Vagina (tissue), 2 donors: ENCODE data around the gene CREB3L2. TPM values are rescaled to one million over a fixed set of nuclear protein-coding genes. Genes with fewer than 3 reads are reported as not detected.
"Not testable (repeated sequence)": the region's sequence is repeated elsewhere in the genome, so short reads cannot be mapped to it uniquely, and the experiment has no call there.

ENCODE experiments used
- DNase-seq, 2 donors: peaks; one replicate each; pipeline ENCODE4 v3.0.0-alpha.2; 2017; ENCODE audit errors: extremely low spot score in 2 of 2
- H3K27ac ChIP-seq: fragments of 200-600 bp; sonication (generic); one replicate; pipeline ENCODE4 v1.5.1; 2019
- H3K27me3 ChIP-seq: fragments of 200-600 bp; sonication (generic); one replicate; pipeline ENCODE4 v1.5.1; 2019
- H3K36me3 ChIP-seq, 2 donors: fragments of 200-600 bp; sonication (generic); one replicate each; pipeline ENCODE4 v1.5.1; 2017 to 2019
- H3K4me1 ChIP-seq: fragments of 200-600 bp; sonication (generic); one replicate; pipeline ENCODE4 v1.5.1; 2019
- H3K4me3 ChIP-seq, 2 donors: fragments of 200-600 bp; sonication (generic); 1 replicate in 1 of 2; 2 replicates in 1 of 2; pipeline ENCODE4 v1.5.1; 2016 to 2019
- H3K9me3 ChIP-seq: fragments of 200-600 bp; sonication (generic); one replicate; pipeline ENCODE4 v1.5.1; 2019
- POLR2A ChIP-seq, 2 donors: fragments of 450-650 bp; IDR thresholded peaks; one replicate each; pipeline ENCODE4 v1.6.1; 2017; ENCODE audit warnings: antibody characterized with exemption in 2 of 2, mild to moderate bottlenecking in 2 of 2, moderate library complexity in 2 of 2
- POLR2AphosphoS5 ChIP-seq, 2 donors: sonication (generic); formaldehyde crosslinking; IDR thresholded peaks; one replicate each; pipeline ENCODE4 v1.9.0; 2017; ENCODE audit warnings: antibody characterized with exemption in 2 of 2, mild to moderate bottlenecking in 2 of 2, low read depth in 1 of 2; ENCODE audit not compliant: insufficient read depth in 1 of 2
- intact Hi-C: fragments of 100-400 bp; cut with DNase I; formaldehyde crosslinking; loops from one replicate; pipeline ENCODE4 v1.15.1; 2023
- total RNA-seq: library from RNA; depleted of rRNA; stranded (reverse); fragments of >200 nt; gene quantifications from one replicate; pipeline ENCODE4 v1.2.3, GENCODE V29; 2016
- TF ChIP-seq, protein P1 (sequence below), 3 experiments: fragments of 450-650 bp in 2 of 3; fragments of 200-600 bp in 1 of 3; sonication (generic) in 1 of 3; IDR thresholded peaks; one replicate each; pipeline ENCODE4 v1.5.1; 2017 to 2019; ENCODE audit warnings: antibody characterized with exemption in 3 of 3, mild to moderate bottlenecking in 2 of 3, moderate library complexity in 2 of 3

CREB3L2 gene
- total RNA-seq, 1 donor from 2014 or later = 28.7 TPM

DNA sequence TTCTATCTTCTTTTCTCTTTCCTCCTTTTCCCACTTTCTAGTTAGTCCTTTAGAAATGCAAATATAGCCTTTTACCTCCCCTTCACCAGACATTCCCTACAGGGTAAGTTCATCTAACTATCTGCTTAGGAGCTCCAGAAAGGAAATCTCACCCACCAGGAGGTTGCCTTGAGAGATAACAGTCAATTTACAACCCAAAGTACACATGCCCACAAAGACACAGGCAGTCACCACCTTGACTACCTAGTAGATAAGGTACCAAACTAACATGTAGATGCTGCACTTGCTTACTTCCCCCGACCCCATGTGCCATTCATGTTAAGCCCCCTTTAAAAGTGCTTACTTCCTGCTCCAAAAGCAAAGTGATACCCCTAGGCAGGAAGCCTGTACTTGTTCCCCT is 12.8 kb upstream of the CREB3L2 start:
- no peak for DNase-seq
- Histone ChIP-seq H3K36me3 (no peaks in the 10 kb centered on the region), H3K27me3 (no peaks in the 10 kb centered on the region), H3K9me3 (no peaks in the 10 kb centered on the region), H3K27ac (no peak overlapping the region), H3K4me3 (no peak overlapping the region), H3K4me1 (no peaks in the 10 kb centered on the region)
- intact Hi-C loops = loop anchor here (5.0 kb wide), 1 partner anchor 347 kb away; no protein-coding TSS in a partner anchor
- TF ChIP-seq POLR2AphosphoS5 (IDR thresholded peaks at IDR 0.05; ENCODE audit: insufficient read depth in 1 of 2, low read depth in 1 of 2) = no peak
- no peak for TF ChIP-seq POLR2A (IDR thresholded peaks at IDR 0.05)
- TF ChIP-seq, protein P1, sequence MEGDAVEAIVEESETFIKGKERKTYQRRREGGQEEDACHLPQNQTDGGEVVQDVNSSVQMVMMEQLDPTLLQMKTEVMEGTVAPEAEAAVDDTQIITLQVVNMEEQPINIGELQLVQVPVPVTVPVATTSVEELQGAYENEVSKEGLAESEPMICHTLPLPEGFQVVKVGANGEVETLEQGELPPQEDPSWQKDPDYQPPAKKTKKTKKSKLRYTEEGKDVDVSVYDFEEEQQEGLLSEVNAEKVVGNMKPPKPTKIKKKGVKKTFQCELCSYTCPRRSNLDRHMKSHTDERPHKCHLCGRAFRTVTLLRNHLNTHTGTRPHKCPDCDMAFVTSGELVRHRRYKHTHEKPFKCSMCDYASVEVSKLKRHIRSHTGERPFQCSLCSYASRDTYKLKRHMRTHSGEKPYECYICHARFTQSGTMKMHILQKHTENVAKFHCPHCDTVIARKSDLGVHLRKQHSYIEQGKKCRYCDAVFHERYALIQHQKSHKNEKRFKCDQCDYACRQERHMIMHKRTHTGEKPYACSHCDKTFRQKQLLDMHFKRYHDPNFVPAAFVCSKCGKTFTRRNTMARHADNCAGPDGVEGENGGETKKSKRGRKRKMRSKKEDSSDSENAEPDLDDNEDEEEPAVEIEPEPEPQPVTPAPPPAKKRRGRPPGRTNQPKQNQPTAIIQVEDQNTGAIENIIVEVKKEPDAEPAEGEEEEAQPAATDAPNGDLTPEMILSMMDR (IDR thresholded peaks at IDR 0.05) = no peak

DNA sequence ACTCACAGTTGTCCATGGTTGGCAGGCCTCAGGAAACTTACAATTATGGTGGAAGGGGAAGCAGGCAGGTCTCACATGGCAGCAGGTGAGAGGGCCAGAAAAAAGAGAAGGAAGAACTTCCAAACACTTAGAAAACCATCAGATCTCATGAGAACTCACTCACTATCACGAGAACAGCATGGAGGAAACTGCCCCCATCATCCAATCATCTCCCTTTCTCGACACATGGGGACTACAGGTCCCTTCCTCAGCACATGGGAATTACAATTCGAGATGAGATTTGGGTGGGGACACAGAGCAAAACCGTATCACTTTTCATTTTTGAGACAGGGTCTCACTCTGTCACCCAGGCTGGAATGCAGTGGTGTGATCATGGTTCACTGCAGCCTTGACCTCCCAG is 12.3 kb upstream of the CREB3L2 start:
- H3K9me3 ChIP-seq, DNase-seq, H3K4me1 ChIP-seq, intact Hi-C loops, H3K27me3 ChIP-seq, H3K4me3 ChIP-seq, H3K27ac ChIP-seq, H3K36me3 ChIP-seq: not testable (repeated sequence)

DNA sequence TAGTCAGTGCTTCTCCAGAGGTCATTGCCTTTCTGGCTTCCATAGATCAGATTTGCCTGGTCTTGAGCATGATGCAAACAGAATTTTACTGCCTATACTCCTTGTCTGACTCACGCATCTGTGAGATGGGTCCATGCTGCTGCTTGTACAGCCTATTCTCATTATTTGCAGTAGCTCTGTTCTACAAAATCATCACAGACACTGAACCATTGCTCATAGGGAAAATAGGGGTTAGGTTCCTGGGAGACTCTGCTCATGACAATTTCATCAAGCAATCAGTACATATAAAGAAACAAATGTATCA is 7.4 kb upstream of the CREB3L2 start:
- Histone ChIP-seq H3K4me3 (no peak overlapping the region), H3K36me3 (no peaks in the 10 kb centered on the region), H3K9me3 (no peaks in the 10 kb centered on the region), H3K4me1 (no peaks in the 10 kb centered on the region), H3K27ac (no peak overlapping the region), H3K27me3 (no peaks in the 10 kb centered on the region)
- TF ChIP-seq, protein P1 (IDR thresholded peaks at IDR 0.05) = no peak
- TF ChIP-seq POLR2AphosphoS5 (IDR thresholded peaks at IDR 0.05; ENCODE audit: insufficient read depth in 1 of 2, low read depth in 1 of 2) (no peak), POLR2A (IDR thresholded peaks at IDR 0.05) (no peak)
- intact Hi-C loops = loop anchor here (2.0 kb wide), 1 partner anchor 107 kb away; no protein-coding TSS in a partner anchor
- no peak for DNase-seq

DNA sequence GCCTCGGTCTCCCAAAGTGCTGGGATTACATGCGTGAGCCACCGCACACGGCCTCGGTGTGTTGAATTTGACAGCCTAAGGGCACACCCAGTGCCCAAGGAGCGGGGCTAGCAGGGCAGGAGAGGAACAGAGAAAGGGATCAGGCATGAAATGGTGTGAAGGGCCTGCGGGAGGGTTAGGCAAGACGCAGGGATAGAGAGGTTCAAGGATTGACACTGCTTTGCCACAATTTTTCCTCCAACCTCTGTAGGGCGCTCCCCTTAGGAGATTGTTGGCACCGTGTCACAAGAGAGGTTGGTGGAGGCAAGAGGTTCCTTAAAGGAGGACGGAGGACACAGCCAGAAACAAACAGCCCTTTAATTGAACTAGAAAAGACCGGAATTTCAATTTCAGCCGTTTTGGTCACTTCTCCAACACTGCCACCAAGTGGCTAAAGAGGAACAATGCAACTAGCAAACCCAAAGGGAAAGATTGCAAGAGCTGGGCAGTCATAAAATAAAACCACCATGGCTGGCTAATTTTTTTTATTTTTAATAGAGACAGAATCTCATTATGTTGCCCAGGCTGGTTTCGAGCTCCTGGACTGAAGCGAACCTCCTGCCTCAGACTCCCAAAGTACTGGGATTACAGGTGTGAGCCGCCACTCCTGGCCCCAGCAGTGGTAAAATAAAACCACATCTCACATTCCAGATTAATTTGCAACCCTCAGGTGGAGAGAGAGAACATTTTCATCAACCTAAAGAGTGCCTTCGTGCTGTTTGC is 6.9 kb upstream of the CREB3L2 start:
- Histone ChIP-seq H3K36me3 (no peaks in the 10 kb centered on the region), H3K27me3 (no peaks in the 10 kb centered on the region), H3K4me1 (no peaks in the 10 kb centered on the region), H3K4me3 (no peak overlapping the region), H3K9me3 (no peaks in the 10 kb centered on the region), H3K27ac (no peak overlapping the region)
- TF ChIP-seq POLR2AphosphoS5 (IDR thresholded peaks at IDR 0.05; ENCODE audit: insufficient read depth in 1 of 2, low read depth in 1 of 2) (no peak), POLR2A (IDR thresholded peaks at IDR 0.05) (no peak)
- TF ChIP-seq, protein P1 (IDR thresholded peaks at IDR 0.05) = peak; percentile 81 to 87 (median 86)
- no peak for DNase-seq
- intact Hi-C loops = loop anchor here (2.0 kb wide), 1 partner anchor 106 kb away; no protein-coding TSS in a partner anchor

DNA sequence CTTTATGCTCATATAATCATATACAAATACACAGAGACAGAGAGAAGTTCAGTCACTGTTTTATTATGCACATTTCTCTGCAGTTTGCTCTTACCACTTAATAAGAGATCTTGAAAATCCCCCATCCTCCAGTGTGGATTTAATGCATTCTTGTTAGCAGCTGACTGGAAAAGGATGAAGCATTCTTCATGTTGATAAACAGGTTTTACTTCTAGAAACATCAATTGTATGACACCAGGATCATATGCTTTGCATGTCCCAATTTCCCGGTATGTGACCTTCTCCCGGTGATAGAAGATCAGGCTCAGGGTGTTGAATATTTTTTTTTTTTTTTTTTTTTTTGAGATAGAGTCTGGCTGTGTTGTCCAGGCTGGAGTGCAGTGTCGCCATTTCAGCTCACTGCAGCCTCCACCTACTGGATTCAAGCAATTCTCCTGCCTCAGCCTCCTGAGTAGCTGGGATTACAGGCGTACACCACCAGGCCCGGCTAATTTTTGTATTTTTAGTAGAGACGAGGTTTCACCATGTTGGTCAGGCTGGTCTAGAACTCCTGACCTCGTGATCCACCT is 6.2 kb upstream of the CREB3L2 start:
- Histone ChIP-seq H3K4me3 (no peak overlapping the region), H3K27ac (no peak overlapping the region), H3K4me1 (no peaks in the 10 kb centered on the region), H3K27me3 (no peaks in the 10 kb centered on the region), H3K36me3 (no peaks in the 10 kb centered on the region), H3K9me3 (no peaks in the 10 kb centered on the region)
- no peak for DNase-seq
- TF ChIP-seq, protein P1 (IDR thresholded peaks at IDR 0.05) = no peak
- no peak for TF ChIP-seq POLR2A (IDR thresholded peaks at IDR 0.05)
- TF ChIP-seq POLR2AphosphoS5 (IDR thresholded peaks at IDR 0.05; ENCODE audit: insufficient read depth in 1 of 2, low read depth in 1 of 2) = no peak
- intact Hi-C loops = loop anchor here (2.0 kb wide), 1 partner anchor 105 kb away; no protein-coding TSS in a partner anchor
